ENCODE results near the gene SSR4.

GRCh38 chrX:153763989-153764755 is 30.3 kb upstream of the SSR4 start, which contains the start of gene PLXNB3:
- no peak for TF ChIP-seq EZH2phosphoT487 (IDR thresholded peaks at IDR 0.05; ENCODE audit: low read depth, severe bottlenecking, unreplicated experiment)
- TF ChIP-seq CTCF (IDR thresholded peaks at IDR 0.05; ENCODE audit: poor library complexity): peak; percentile 63
- TF ChIP-seq EZH2 (IDR thresholded peaks at IDR 0.05; ENCODE audit: borderline replicate concordance): no peak

Measured in hepatocyte (in vitro differentiated cells).